GM18526 (cell line): Measurements from ENCODE around the gene ZBTB2.

Experiments
- POLR2A ChIP-seq: IDR thresholded peaks from 3 replicates; pipeline ENCODE4 v1.6.1; 2011; ENCODE audit not compliant: insufficient read length; ENCODE audit errors: extremely low read depth

The ZBTB2 gene

GRCh38 chr6:151391471-151392413, at the start of gene ZBTB2:
Gene ZBTB2, minus strand, starts transcription at chr6:151391559. Its CDS starts 17,922 bp downstream, at chr6:151373637.
- peak; percentile 37 for TF ChIP-seq POLR2A

- no peak for TF ChIP-seq POLR2A
Measured at GRCh38 chr6:151440930-151441329, 49.6 kb upstream of the ZBTB2 start.

GRCh38 chr6:151440498-151440897, 49.1 kb upstream of the ZBTB2 start:
- no peak for TF ChIP-seq POLR2A

- no peak for TF ChIP-seq POLR2A
Measured at GRCh38 chr6:151437401-151437800, 46.0 kb upstream of the ZBTB2 start.

- TF ChIP-seq POLR2A = no peak
Measured at GRCh38 chr6:151436802-151437201, 45.4 kb upstream of the ZBTB2 start.

- no peak for TF ChIP-seq POLR2A
Measured at GRCh38 chr6:151436300-151436699, 44.9 kb upstream of the ZBTB2 start.

- TF ChIP-seq POLR2A = no peak
Measured at GRCh38 chr6:151434369-151434768, 43.0 kb upstream of the ZBTB2 start.

- no peak for TF ChIP-seq POLR2A
Measured at GRCh38 chr6:151432651-151433050, 41.3 kb upstream of the ZBTB2 start.

GRCh38 chr6:151431337-151431736, 40.0 kb upstream of the ZBTB2 start:
- no peak for TF ChIP-seq POLR2A

GRCh38 chr6:151430886-151431285, 39.5 kb upstream of the ZBTB2 start:
- no peak for TF ChIP-seq POLR2A

GRCh38 chr6:151428093-151428735, 36.9 kb upstream of the ZBTB2 start:
- TF ChIP-seq POLR2A = no peak

GRCh38 chr6:151425561-151425960, 34.2 kb upstream of the ZBTB2 start:
- no peak for TF ChIP-seq POLR2A

- no peak for TF ChIP-seq POLR2A
Measured at GRCh38 chr6:151422981-151423380, 31.6 kb upstream of the ZBTB2 start.

- TF ChIP-seq POLR2A = no peak
Measured at GRCh38 chr6:151417477-151417876, 26.1 kb upstream of the ZBTB2 start.

- no peak for TF ChIP-seq POLR2A
Measured at GRCh38 chr6:151414641-151415260, 23.4 kb upstream of the ZBTB2 start.
